ENCODE results near the gene SLC22A23. TPM values are rescaled to one million over a fixed set of nuclear protein-coding genes. Genes with fewer than 3 reads are reported as not detected.

The SLC22A23 gene
- total RNA-seq, 2 experiments from 2014 or later: not detected

GRCh38 chr6:3334555-3334954, 122.3 kb downstream of the SLC22A23 start:
- no peak for DNase-seq (ENCODE audit: low spot score)
- no TSS peak for BruUV-seq (replicated peaks)
- Histone ChIP-seq H3K27ac (ENCODE audit: low read depth, low read length, poor library complexity, severe bottlenecking) (no peak overlapping the region), H3K4me2 (ENCODE audit: low read length) (no peak overlapping the region), H4K20me1 (ENCODE audit: insufficient read depth, low read length) (no peaks in the 10 kb centered on the region), H3K4me3 (ENCODE audit: low read depth, low read length, poor library complexity, severe bottlenecking) (no peak overlapping the region), H3K36me3 (ENCODE audit: insufficient read depth, low read length) (no peaks in the 10 kb centered on the region), H3K4me1 (ENCODE audit: insufficient read depth, low read length, poor library complexity, severe bottlenecking) (peaks cover 7% of the 10 kb centered on the region), H2AFZ (ENCODE audit: low read length) (no peak overlapping the region), H3K9me3 (ENCODE audit: low read length) (no peaks in the 10 kb centered on the region), H3K9me2 (ENCODE audit: insufficient read depth, low read length) (no peaks in the 10 kb centered on the region), H3K79me2 (ENCODE audit: insufficient read depth, low read depth, low read length) (no peaks in the 10 kb centered on the region)
- POLR2A ChIA-PET: no interaction called here
- intact Hi-C loops (cut with micrococcal nuclease; ENCODE audit: unreplicated experiment): no loop called here
- CTCF ChIA-PET (ENCODE audit: unreplicated experiment): no interaction called here
- no peak for TF ChIP-seq EZH2phosphoT487 (IDR thresholded peaks at IDR 0.05; ENCODE audit: borderline replicate concordance, low read depth, low read length)
- no peak for TF ChIP-seq CTCF (conservative IDR thresholded peaks at IDR 0.05; ENCODE audit: low read length)

GRCh38 chr6:3333263-3333662, 123.6 kb downstream of the SLC22A23 start:
- intact Hi-C loops (cut with micrococcal nuclease; ENCODE audit: unreplicated experiment): no loop called here
- BruUV-seq (replicated peaks): no TSS peak
- no peaks in the 10 kb centered on the region for H3K36me3 ChIP-seq (ENCODE audit: insufficient read depth, low read length)
- TF ChIP-seq CTCF (conservative IDR thresholded peaks at IDR 0.05; ENCODE audit: low read length) (no peak), EZH2phosphoT487 (IDR thresholded peaks at IDR 0.05; ENCODE audit: borderline replicate concordance, low read depth, low read length) (no peak)
- H3K9me2 ChIP-seq (ENCODE audit: insufficient read depth, low read length): no peaks in the 10 kb centered on the region
- no peak overlapping the region for H3K4me3 ChIP-seq (ENCODE audit: low read depth, low read length, poor library complexity, severe bottlenecking)
- H2AFZ ChIP-seq (ENCODE audit: low read length): no peak overlapping the region
- no peak overlapping the region for H3K27ac ChIP-seq (ENCODE audit: low read depth, low read length, poor library complexity, severe bottlenecking)
- no peak for DNase-seq (ENCODE audit: low spot score)
- peaks cover 7% of the 10 kb centered on the region for H3K4me1 ChIP-seq (ENCODE audit: insufficient read depth, low read length, poor library complexity, severe bottlenecking)
- no peaks in the 10 kb centered on the region for H3K79me2 ChIP-seq (ENCODE audit: insufficient read depth, low read depth, low read length)
- no peaks in the 10 kb centered on the region for H4K20me1 ChIP-seq (ENCODE audit: insufficient read depth, low read length)
- H3K4me2 ChIP-seq (ENCODE audit: low read length): no peak overlapping the region
- CTCF ChIA-PET (ENCODE audit: unreplicated experiment): no interaction called here
- POLR2A ChIA-PET: no interaction called here
- H3K9me3 ChIP-seq (ENCODE audit: low read length): no peaks in the 10 kb centered on the region

- intact Hi-C loops (cut with micrococcal nuclease; ENCODE audit: unreplicated experiment): no loop called here
- no peak for TF ChIP-seq EZH2phosphoT487 (IDR thresholded peaks at IDR 0.05; ENCODE audit: borderline replicate concordance, low read depth, low read length)
- Histone ChIP-seq H3K79me2 (ENCODE audit: insufficient read depth, low read depth, low read length) (no peaks in the 10 kb centered on the region), H3K9me2 (ENCODE audit: insufficient read depth, low read length) (no peaks in the 10 kb centered on the region), H3K4me2 (ENCODE audit: low read length) (no peak overlapping the region), H3K4me3 (ENCODE audit: low read depth, low read length, poor library complexity, severe bottlenecking) (no peak overlapping the region), H3K36me3 (ENCODE audit: insufficient read depth, low read length) (no peaks in the 10 kb centered on the region), H2AFZ (ENCODE audit: low read length) (no peak overlapping the region), H3K9me3 (ENCODE audit: low read length) (no peaks in the 10 kb centered on the region), H3K27ac (ENCODE audit: low read depth, low read length, poor library complexity, severe bottlenecking) (no peak overlapping the region), H3K4me1 (ENCODE audit: insufficient read depth, low read length, poor library complexity, severe bottlenecking) (no peaks in the 10 kb centered on the region), H4K20me1 (ENCODE audit: insufficient read depth, low read length) (no peaks in the 10 kb centered on the region)
- CTCF ChIA-PET (ENCODE audit: unreplicated experiment): no interaction called here
- no TSS peak for BruUV-seq (replicated peaks)
- DNase-seq (ENCODE audit: low spot score): no peak
- POLR2A ChIA-PET: no interaction called here
These were observed 124.9 kb downstream of the SLC22A23 start for GRCh38 chr6:3331971-3332370.
